GM12801 (cell line): Measurements from ENCODE around the gene PPP1R26.

Source experiments
- TF ChIP-seq, protein P1 (sequence below): IDR thresholded peaks from one replicate; pipeline ENCODE4 v1.5.1; 2011; ENCODE audit warnings: control low read depth; ENCODE audit not compliant: insufficient read length; ENCODE audit errors: extremely low read depth

PPP1R26 gene

DNA sequence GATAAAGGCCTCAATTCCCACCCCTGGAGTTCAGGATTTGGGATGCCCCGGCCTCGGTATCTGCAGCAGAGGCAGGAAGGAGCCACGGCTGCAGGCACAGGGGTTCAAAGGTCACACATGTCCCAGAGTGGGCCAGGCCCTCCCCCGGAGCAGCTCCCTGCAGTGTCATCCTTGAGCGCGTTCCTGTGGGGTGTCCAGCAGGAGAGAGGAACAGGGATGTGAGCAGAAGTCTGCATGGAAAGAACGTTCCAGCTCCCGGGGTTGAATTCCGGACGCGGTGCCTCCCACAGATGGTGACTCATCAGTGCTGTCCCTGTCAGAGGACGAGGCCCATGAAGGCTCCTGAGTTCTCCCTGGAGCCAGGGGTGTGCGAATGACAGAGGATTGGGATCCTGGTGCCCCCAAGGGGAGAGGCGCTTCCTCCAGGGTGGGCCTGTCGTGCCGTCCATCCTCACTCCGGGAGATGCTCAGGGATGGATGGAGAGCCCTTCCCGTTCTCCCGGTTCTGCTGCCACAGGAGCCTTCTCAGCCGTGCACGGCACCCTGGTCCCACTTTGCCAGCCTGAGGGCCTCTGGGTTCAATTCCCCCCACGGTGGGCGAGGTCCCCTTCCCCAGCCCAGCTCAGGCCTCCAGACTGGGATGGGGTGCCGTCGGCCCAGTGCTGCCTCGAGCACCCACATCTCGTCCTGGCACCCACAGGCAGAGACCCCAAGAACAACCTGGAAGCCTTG, 44.7 kb downstream of the PPP1R26 start:
- TF ChIP-seq, protein P1, sequence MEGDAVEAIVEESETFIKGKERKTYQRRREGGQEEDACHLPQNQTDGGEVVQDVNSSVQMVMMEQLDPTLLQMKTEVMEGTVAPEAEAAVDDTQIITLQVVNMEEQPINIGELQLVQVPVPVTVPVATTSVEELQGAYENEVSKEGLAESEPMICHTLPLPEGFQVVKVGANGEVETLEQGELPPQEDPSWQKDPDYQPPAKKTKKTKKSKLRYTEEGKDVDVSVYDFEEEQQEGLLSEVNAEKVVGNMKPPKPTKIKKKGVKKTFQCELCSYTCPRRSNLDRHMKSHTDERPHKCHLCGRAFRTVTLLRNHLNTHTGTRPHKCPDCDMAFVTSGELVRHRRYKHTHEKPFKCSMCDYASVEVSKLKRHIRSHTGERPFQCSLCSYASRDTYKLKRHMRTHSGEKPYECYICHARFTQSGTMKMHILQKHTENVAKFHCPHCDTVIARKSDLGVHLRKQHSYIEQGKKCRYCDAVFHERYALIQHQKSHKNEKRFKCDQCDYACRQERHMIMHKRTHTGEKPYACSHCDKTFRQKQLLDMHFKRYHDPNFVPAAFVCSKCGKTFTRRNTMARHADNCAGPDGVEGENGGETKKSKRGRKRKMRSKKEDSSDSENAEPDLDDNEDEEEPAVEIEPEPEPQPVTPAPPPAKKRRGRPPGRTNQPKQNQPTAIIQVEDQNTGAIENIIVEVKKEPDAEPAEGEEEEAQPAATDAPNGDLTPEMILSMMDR, result no peak

DNA sequence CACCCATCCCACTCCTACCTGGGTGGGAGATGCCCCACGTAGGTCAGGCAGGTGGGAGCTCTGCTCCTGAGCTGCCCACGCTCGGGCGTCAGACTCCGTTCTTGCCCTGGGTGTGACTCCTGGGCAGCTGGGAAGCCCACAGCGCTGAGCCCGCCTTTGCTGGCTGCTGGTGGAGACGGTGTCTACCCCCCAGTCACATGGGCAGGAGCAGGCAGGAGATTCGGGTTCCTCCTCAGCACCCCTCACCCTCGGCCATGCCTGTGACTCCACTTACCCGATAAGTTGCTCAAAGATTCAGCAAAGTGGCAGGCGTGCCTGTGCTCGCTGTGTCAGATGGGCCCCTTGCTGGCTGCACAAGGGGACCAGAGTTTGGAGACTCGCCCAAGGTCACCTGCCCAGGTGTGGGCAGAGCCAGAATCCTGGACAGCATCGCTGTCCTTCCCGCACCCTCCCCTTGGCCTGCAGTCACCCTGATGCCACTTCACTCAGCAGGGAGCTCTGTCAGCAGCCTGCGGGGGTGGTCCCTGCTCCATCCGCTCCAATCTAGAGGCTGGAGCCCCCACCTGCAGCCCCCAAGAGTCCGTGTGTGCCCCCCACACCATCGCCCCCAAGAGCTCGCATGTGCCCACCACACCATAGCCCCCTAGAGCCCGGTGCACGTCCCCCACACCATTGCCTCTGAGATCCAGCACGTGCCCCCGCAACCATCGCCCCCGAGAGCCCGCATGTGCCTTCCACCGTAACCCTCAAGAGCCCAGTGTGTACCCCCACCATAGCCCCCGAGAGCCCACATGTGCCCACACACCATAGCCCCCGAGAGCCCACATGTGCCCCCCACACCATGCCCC, 45.9 kb downstream of the PPP1R26 start:
- TF ChIP-seq, protein P1, result no peak

DNA sequence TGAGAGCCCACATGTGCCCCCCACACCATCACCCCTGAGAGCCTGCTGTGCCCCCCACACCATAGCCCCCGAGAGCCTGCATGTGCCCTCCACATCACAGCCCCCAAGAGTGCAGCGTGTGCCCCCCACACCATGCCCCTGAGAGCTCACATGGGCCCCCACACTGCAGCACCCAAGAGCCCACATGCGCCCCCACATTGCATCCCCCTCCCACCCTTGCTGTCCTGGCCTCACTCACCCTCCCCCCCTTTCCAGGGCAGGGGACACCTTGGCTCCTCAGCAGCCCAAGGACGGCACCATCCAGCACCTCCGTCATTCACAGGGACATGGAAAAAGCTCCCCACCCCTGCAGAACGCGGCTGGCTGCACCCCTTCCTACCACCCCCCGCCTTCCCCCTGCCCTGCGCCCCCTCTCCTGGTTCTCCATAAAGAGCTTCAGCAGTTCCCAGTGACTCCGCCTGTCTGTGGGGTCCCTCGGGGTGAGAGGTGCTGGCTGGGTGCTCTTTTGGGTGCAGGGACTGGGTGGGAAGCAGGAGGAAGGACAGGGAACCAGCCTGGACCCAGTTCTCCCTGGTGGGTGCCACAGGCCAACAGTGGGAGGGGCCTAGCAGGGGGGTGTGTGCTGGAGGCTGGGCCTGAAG, 46.6 kb downstream of the PPP1R26 start:
- TF ChIP-seq, protein P1, result no peak

DNA sequence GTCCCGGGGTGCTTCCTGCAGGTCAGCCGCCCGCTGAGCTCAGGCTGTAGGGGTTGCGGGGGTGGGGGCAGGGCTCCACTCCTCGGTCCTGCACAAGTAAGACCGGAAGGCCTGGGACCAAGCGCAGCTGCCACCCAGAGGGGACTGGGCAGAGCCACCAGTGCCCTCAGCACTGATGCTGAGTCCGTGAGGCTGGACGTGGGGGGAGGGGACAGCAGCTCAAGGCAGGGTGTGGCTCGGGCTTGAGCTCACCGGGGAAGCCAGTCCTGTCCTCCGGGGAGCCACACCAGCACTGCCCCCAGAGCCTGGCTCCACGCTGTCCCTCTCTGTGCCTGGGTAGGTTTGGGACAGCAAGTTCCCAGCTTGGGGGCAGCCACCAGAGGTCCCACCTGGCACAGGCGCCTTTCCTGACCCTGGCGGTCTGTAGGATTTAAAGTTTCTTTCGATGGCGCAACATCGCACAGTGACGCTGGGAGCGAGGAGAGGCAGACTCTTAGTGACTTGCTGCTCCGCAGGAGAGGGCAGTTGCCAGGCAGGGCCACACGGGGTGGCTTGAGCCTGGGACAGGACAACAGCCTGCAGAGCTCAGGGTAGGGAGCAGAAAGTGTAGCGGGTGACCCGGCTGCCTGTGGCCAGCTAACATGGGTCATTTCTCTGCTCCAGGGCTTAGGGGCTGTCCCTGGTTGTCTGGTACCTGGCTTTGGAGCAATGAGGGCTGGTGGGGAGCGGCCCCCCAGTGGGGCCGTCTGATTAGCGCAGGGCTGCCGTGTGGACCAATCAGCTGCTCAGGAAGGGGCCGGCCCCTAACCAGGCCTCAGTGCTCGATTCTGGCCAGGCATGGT, 47.4 kb downstream of the PPP1R26 start:
- TF ChIP-seq, protein P1, result no peak

DNA sequence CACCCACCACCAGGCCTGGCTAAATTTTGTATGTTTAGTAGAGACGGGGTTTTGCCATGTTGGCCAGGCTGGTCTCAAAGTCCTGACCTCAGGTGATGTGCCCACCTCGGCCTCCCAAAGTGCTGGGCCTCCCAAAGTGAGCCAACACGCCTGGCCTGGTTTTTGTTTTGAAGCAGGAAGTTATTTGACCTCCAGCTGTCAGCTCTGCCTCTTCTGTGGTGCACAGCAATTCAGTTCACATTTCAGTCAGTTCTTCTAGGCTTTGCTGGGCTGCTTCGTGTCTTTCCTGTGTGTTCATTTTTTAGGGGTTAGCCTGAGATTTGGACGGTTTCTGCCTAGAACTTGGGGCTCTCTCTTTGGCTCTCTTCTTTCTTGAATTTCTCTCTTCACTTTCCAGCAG, 50.6 kb downstream of the PPP1R26 start:
- TF ChIP-seq, protein P1, result no peak

DNA sequence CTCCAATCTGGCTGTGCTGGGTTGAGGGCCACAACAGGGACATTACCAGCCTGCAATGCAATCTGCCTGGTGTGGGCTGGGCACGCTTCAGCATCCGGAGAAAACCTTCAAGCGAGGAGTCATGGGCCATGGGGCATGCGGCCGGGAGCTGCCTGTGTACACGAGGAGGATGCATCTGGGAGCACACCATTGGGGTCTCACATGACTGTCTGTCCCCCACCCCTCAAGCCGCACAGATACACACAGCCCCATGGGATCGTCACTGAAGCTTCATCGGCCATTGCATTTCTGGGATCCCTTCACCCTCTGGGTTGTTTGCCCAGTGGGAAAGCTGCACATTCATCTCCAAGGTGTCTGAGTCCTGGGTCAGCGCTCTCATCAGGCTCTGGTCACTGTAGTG, 51.5 kb downstream of the PPP1R26 start:
- TF ChIP-seq, protein P1, result no peak
